Activated B cell treated with CpG ODN at 0.5 μM for 24 hours (primary cell): ENCODE data around the gene TNIP2. TPM values are rescaled to one million over a fixed set of nuclear protein-coding genes. Genes with fewer than 3 reads are reported as not detected.

Experiments used
- ATAC-seq: fragments of 200-7000 bp; cut with Tn5 transposase; one replicate; pipeline ENCODE4 v1.10.0; 2021; ENCODE audit warnings: low read depth, mild to moderate bottlenecking, moderate library complexity
- CTCF ChIA-PET: fragments of 350-600 bp; sonication (Branson Sonifier 250); formaldehyde crosslinking; loops from one replicate; lab custom pipeline; 2021; ENCODE audit warnings: antibody characterized with exemption; lab: Charles Lee
- POLR2A ChIA-PET: fragments of 350-600 bp; sonication (Branson Sonifier 250); formaldehyde crosslinking; loops from one replicate; lab custom pipeline; 2021; ENCODE audit warnings: antibody characterized with exemption; lab: Charles Lee
- DNase-seq: peaks from one replicate; pipeline ENCODE4 v3.0.0; 2022
- H3K27ac Mint-ChIP-seq: one replicate; pipeline ENCODE4 v1.8.0; 2020; ENCODE audit warnings: mixed read lengths
- H3K27me3 Mint-ChIP-seq: one replicate; pipeline ENCODE4 v1.8.0; 2021; ENCODE audit warnings: mixed read lengths
- H3K36me3 Mint-ChIP-seq: one replicate; pipeline ENCODE4 v1.8.0; 2021; ENCODE audit warnings: low read depth, mixed read lengths
- H3K4me1 Mint-ChIP-seq: one replicate; pipeline ENCODE4 v1.8.0; 2021; ENCODE audit warnings: mixed read lengths
- H3K4me3 Mint-ChIP-seq: one replicate; pipeline ENCODE4 v1.8.0; 2020; ENCODE audit warnings: mild to moderate bottlenecking, mixed read lengths
- H3K9me3 Mint-ChIP-seq: one replicate; pipeline ENCODE4 v1.8.0; 2020; ENCODE audit warnings: mixed read lengths
- intact Hi-C: fragments of 100-400 bp; cut with micrococcal nuclease; formaldehyde crosslinking; loops from one replicate; pipeline ENCODE4 v1.15.1; 2024
- total RNA-seq: library from RNA; stranded (reverse); gene quantifications from 2 replicates; pipeline ENCODE4 v1.2.3, GENCODE V29; 2022
- TF ChIP-seq, protein P1 (sequence below): fragments of 200-600 bp; IDR thresholded peaks from one replicate; pipeline ENCODE4 v1.8.0; 2022; ENCODE audit warnings: antibody characterized with exemption, mild to moderate bottlenecking

TNIP2 gene
- total RNA-seq, 1 donor from 2014 or later: 83.2 TPM

DNA sequence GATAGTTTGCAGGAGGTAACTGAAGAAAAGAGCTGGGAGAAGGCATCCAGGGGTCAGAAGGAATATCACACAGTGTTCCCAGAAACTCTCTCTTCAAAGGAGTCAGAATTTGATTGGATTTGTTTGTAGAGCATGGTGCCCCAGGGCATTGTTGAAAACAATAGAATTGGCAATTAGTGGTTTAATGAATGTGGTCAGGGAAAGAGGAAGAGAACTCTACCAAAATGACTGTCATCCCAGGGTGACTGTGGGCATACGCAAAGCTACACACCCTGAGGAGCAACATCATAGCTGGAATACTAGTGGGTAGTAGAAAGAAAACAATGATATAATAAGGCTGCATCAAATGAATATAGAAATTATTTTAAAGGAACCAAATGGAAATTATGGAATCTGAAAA lies 21.5 kb downstream of the TNIP2 start:
- ATAC-seq (peak; percentile 65), DNase-seq (no peak)
- TF ChIP-seq, protein P1, sequence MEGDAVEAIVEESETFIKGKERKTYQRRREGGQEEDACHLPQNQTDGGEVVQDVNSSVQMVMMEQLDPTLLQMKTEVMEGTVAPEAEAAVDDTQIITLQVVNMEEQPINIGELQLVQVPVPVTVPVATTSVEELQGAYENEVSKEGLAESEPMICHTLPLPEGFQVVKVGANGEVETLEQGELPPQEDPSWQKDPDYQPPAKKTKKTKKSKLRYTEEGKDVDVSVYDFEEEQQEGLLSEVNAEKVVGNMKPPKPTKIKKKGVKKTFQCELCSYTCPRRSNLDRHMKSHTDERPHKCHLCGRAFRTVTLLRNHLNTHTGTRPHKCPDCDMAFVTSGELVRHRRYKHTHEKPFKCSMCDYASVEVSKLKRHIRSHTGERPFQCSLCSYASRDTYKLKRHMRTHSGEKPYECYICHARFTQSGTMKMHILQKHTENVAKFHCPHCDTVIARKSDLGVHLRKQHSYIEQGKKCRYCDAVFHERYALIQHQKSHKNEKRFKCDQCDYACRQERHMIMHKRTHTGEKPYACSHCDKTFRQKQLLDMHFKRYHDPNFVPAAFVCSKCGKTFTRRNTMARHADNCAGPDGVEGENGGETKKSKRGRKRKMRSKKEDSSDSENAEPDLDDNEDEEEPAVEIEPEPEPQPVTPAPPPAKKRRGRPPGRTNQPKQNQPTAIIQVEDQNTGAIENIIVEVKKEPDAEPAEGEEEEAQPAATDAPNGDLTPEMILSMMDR: no peak
- H3K4me3 Mint-ChIP-seq: no peak overlapping the region
- ChIA-PET POLR2A (interaction anchor here (0.6 to 1.5 kb wide), 4 partner anchors 9 to 267 kb away, joined by 3 to 11 read pairs (median 4); no protein-coding TSS in a partner anchor), CTCF (no interaction called here)
- intact Hi-C loops: loop anchor here (1.0 kb wide), 1 partner anchor 12 kb away; no protein-coding TSS in a partner anchor
- peak overlapping the region; percentile 47 for H3K27ac Mint-ChIP-seq
- H3K9me3 Mint-ChIP-seq: peaks cover 7% of the 10 kb centered on the region
- H3K36me3 Mint-ChIP-seq: peaks cover 49% of the 10 kb centered on the region
- H3K4me1 Mint-ChIP-seq: peaks cover 11% of the 10 kb centered on the region
- no peaks in the 10 kb centered on the region for H3K27me3 Mint-ChIP-seq

DNA sequence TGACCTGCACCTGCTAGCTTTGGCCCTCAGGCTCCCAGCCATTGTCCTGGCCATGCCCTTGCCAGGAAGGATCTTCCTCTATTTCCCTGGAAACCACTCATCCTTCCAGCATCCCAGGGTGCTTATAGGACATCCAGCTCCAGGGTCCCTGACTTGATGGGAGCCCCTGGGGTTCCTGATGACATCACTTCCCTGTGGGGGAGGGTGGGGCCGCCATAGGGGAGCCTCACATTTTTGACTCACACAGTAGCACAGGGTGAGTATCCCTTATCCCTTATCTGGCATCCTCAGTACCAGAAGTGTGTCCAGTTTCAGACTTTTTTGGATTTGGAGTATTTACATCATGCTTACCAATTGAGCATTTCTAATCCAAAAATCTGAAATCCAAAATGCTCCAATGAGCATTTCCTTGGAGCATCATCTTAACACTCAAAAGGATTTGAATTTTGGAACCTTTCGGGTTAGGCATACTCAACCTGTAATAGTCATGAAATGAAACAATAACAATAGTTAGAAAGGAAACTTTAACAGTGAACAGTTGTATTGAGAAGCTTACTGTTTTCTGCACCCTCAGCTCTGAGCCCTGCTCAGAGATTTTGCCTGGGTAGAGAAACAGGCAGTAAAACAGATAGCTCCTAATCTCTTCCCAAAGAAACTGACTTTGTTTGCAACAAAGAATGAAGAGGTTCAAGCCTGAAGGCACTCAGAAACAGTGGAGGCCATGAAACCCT lies 22.1 kb downstream of the TNIP2 start:
- Mint-ChIP-seq H3K27ac (peak overlapping the region; percentile 47), H3K4me3 (no peak overlapping the region), H3K9me3 (peaks cover 7% of the 10 kb centered on the region), H3K27me3 (no peaks in the 10 kb centered on the region), H3K36me3 (peaks cover 52% of the 10 kb centered on the region), H3K4me1 (peaks cover 11% of the 10 kb centered on the region)
- ChIA-PET POLR2A (interaction anchor here (0.6 to 2.5 kb wide), 5 partner anchors 9 to 266 kb away, joined by 3 to 11 read pairs (median 4); no protein-coding TSS in a partner anchor), CTCF (interaction anchor here (0.6 kb wide), 1 partner anchor 135 kb away, joined by 5 read pairs; no protein-coding TSS in a partner anchor)
- no peak for DNase-seq
- TF ChIP-seq, protein P1: no peak
- ATAC-seq: no peak
- intact Hi-C loops: loop anchor here (1.0 kb wide), 1 partner anchor 12 kb away; no protein-coding TSS in a partner anchor

- H3K4me1 Mint-ChIP-seq: peaks cover 11% of the 10 kb centered on the region
- no peaks in the 10 kb centered on the region for H3K27me3 Mint-ChIP-seq
- CTCF ChIA-PET: interaction anchor here (0.6 kb wide), 1 partner anchor 134 kb away, joined by 5 read pairs; no protein-coding TSS in a partner anchor
- POLR2A ChIA-PET: interaction anchor here (2.5 kb wide), 1 partner anchor 13 kb away, joined by 7 read pairs; no protein-coding TSS in a partner anchor
- no peak overlapping the region for H3K4me3 Mint-ChIP-seq
- H3K9me3 Mint-ChIP-seq: peaks cover 7% of the 10 kb centered on the region
- peaks cover 50% of the 10 kb centered on the region for H3K36me3 Mint-ChIP-seq
- TF ChIP-seq, protein P1: no peak
- no peak overlapping the region for H3K27ac Mint-ChIP-seq
- ATAC-seq: no peak
- no peak for DNase-seq
- intact Hi-C loops: no loop called here
These were observed 22.9 kb downstream of the TNIP2 start for GRCh38 chr4:2733001-2733843.

DNA sequence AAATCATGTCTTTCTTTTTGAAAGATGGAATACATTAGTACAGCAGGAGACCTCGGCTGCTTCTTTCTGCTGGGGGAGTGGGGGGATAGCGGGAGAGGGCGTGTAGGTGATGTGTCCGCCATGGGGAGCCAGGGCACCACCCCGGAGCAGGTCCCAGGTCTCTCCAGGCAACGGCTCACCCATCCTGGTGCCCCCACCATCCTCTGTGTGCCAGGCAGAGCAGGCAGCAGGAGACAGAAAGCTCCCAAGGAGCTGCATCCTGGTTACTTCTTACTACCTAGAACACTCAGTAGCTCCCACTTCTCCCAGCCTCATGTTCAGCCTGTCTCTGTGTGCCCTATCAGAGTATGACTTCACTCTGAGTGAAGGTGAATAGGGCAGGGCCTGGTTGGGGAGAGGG lies 23.6 kb downstream of the TNIP2 start:
- ChIA-PET CTCF (no interaction called here), POLR2A (interaction anchor here (2.5 kb wide), 1 partner anchor 14 kb away, joined by 7 read pairs; no protein-coding TSS in a partner anchor)
- Mint-ChIP-seq H3K36me3 (peaks cover 50% of the 10 kb centered on the region), H3K4me1 (peaks cover 11% of the 10 kb centered on the region), H3K9me3 (peaks cover 7% of the 10 kb centered on the region), H3K27me3 (no peaks in the 10 kb centered on the region), H3K27ac (no peak overlapping the region), H3K4me3 (no peak overlapping the region)
- ATAC-seq (no peak), DNase-seq (no peak)
- intact Hi-C loops: no loop called here
- TF ChIP-seq, protein P1: no peak
